HG03432 (cell line): ENCODE data around the gene RAD23A.
"Not testable (repeated sequence)": the region's sequence is repeated elsewhere in the genome, so short reads cannot be mapped to it uniquely, and the experiment has no call there.

Experiments
- ATAC-seq: cut with Tn5 transposase; IDR thresholded peaks from one replicate; pipeline ENCODE4 v1.9.1; 2021; ENCODE audit warnings: mild to moderate bottlenecking, moderate library complexity; ENCODE audit not compliant: unreplicated experiment

Gene RAD23A

DNA sequence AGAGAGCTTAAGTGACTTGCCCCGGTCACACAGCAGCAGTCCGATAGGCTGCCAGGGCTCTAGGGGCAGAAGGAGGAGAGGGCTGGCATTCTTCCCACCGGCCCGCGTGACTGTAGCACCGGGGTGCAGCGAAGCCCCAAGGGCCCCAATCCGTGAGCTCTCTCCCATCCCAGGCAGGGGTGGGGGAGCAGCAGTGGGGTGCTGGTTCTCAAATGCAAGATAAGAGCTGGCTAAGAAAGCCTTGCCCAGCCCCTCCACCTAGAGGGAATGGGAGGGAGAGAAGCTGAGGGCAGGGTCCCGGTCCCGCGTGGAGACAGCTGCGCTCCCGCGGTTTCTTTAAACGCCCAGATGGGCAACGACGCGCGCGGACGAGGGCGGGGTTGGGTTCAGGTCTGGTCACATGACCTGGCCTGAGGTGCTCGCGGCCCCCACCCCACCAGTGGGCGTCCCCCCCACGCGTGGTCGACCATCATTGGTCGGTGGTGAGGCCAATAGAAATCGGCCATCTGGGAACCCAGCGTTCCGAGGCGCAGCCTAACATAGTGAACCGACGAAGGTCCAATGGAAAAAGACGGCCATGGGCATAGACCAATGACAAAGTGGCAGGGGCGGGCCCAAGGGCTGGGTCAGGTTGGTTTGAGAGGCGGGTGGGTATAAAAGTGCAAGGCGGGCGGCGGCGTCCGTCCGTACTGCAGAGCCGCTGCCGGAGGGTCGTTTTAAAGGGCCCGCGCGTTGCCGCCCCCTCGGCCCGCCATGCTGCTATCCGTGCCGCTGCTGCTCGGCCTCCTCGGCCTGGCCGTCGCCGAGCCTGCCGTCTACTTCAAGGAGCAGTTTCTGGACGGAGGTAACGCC lies 7.5 kb upstream of the RAD23A start, which contains the start of gene CALR:
CALR (plus strand) TSS at position 683 of the 852 bp plus-strand sequence; CDS start at position 754, 71 bp downstream.
- ATAC-seq: peak; percentile 80

DNA sequence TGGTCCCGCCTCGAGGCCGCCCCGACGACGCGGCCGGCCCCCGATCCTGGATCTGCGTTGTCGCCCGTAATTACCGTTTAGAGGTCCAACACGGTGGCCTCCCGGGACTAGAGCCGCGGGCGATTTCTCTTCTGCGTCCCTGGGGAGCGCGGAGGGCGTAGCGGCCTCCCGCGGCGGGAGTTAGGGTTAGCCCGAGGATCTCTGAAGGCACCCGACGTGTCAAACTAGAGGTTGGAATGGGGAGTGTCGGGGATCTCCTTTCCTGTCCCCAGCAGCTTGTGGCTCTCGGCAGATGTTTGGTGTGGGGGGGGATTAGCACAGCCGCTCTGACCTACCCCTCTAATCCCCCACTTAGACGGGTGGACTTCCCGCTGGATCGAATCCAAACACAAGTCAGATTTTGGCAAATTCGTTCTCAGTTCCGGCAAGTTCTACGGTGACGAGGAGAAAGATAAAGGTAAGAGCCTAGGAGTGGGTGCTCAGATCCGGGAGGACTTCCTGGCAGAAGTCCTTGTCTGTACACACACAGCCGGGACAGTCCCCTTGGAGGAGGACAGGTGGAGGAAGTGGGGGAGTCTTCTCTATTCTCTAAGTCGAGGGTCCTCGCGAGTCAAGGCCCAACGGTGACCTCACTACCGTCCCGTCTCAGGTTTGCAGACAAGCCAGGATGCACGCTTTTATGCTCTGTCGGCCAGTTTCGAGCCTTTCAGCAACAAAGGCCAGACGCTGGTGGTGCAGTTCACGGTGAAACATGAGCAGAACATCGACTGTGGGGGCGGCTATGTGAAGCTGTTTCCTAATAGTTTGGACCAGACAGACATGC lies 6.7 kb upstream of the RAD23A start:
- ATAC-seq: no peak

DNA sequence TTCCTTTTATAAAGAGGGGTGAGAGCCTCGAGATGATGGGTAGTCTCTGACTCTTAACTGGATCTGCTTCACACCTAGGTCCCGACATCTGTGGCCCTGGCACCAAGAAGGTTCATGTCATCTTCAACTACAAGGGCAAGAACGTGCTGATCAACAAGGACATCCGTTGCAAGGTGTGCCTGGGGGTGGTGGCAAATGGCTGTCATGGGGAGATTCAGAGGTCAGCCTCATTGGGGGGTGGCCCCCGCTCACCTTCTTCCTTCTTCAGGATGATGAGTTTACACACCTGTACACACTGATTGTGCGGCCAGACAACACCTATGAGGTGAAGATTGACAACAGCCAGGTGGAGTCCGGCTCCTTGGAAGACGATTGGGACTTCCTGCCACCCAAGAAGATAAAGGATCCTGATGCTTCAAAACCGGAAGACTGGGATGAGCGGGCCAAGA lies 5.7 kb upstream of the RAD23A start:
- ATAC-seq: no peak

DNA sequence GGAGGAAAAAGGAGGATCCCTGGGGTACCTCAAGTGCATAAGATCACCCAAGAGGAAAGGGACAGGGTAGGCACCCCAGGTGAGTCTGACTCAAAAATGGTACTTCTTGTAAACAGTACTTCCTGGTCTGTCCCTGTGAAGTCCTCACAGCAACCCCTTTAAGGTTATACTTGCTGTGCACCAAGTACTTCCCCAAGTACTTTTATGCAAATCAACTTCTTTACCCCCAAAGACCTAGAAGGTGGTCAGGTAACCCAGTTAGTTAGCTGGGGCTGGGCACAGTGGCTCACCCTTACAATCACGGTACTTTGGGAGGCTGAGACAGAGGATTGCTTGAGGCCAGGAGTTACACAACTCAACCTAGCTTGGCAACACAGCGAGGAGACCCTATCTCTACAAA lies 4.8 kb upstream of the RAD23A start:
- ATAC-seq: no peak

DNA sequence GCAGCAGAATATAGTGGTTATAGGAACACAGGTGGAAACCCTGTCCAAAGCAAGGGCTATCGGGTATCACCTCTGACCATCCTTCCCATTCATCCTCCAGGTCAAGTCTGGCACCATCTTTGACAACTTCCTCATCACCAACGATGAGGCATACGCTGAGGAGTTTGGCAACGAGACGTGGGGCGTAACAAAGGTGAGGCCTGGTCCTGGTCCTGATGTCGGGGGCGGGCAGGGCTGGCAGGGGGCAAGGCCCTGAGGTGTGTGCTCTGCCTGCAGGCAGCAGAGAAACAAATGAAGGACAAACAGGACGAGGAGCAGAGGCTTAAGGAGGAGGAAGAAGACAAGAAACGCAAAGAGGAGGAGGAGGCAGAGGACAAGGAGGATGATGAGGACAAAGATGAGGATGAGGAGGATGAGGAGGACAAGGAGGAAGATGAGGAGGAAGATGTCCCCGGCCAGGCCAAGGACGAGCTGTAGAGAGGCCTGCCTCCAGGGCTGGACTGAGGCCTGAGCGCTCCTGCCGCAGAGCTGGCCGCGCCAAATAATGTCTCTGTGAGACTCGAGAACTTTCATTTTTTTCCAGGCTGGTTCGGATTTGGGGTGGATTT lies 2.1 kb upstream of the RAD23A start:
- ATAC-seq: no peak

DNA sequence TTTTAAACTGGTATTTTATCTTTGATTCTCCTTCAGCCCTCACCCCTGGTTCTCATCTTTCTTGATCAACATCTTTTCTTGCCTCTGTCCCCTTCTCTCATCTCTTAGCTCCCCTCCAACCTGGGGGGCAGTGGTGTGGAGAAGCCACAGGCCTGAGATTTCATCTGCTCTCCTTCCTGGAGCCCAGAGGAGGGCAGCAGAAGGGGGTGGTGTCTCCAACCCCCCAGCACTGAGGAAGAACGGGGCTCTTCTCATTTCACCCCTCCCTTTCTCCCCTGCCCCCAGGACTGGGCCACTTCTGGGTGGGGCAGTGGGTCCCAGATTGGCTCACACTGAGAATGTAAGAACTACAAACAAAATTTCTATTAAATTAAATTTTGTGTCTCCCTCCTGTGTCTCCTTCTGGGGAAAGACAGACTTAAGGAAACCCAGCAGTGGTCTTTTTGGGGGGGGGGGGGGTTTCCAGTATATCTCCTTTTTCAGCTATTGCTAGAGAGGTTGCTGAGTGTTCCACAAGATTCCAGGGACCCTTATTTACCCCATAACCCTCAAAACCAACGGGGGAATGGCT lies 1.5 kb upstream of the RAD23A start:
- no peak for ATAC-seq

DNA sequence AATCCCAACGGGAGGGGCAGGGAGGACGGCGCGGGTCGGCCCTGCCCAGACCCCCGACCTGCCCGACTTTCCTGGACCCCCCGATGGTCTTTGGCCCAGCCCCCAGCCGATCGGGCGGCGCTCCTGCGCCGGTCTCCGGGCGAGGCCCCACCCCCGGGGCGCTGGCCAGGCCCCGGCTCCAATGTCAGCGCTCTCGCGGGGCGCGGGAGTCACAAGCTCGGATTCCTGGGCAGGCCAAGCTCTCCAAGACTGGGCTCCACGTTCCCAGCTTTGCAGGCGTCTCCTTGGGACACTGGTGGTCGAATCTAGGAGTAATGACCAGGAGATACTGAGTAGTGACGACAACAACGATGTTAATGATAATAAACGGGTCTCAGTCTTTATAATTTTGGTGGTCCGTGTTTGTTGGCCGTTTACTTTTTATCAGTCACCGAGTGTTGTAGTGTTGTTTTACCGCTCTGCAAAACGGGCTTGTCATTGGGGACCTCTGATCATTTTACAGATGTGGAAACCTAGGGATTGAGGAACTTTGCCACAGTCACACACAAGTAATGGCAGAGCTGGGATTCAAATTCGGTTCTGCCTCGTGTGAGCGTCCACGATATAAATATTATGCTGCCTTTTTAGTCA lies 545 bp downstream of the RAD23A start:
- ATAC-seq: peak; percentile 43

DNA sequence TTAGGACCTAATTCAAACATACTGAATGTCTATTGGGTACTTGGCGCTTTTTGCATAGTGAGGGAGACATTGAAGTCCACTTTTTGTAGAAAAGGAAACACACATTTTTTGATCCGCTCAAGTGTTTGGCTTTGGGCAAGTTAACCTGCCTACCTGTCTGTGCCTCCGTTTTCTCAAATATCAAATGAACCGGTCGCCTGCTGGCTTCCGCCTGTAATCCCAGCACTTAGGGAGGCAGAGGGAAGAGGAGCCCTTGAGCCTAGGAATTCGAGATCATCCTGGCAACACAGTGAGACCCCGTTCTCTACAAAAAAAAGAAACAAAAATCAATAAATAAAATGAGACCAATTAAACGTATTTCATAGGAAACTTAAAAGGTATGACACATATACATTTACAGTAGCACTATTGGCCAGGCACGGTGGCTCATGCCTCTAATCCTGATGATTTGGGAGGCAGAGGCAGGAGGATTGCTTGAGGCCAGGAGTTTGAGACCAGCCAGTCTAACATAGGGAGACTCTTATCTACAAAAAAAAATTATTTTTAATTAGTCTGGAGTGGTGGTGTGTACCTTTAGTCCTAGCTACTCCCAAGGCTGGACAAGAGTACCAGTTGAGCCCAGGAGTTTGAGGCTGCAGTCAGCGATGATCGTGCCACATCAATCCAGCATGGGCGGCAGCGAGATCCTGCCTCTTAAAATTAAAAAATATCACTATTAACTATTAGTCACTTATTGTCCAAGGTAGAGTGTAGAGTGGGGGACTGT lies 1.3 kb downstream of the RAD23A start:
- no peak for ATAC-seq

DNA sequence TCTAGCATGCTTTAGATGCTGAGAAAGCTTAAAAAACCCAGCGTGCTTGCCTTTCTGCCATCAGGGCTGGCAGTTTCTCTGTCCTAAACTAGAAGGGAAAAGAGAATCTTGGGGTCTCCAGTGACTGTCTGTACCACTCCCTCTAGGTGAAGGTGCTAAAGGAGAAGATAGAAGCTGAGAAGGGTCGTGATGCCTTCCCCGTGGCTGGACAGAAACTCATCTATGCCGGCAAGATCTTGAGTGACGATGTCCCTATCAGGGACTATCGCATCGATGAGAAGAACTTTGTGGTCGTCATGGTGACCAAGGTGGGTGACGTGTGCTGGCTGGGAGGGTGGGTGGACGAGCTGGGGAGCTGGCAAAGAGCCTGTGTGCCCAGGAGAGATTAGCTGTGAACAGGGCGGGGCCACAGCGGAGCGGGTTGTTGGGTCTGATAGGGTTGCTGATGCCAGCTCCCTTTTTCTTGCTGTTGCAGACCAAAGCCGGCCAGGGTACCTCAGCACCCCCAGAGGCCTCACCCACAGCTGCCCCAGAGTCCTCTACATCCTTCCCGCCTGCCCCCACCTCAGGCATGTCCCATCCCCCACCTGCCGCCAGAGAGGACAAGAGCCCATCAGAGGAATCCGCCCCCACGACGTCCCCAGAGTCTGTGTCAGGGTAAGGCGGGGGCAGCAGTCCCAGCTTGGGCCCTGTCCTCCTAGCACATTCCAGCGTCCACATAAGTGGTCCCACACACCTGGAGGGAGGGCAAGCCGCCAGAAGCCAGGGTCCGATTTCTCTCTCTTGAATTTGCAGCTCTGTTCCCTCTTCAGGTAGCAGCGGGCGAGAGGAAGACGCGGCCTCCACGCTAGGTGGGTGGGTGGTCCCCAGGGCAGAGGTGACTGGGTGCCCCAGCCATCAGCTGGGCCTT lies 2.3 kb downstream of the RAD23A start:
- no peak for ATAC-seq

DNA sequence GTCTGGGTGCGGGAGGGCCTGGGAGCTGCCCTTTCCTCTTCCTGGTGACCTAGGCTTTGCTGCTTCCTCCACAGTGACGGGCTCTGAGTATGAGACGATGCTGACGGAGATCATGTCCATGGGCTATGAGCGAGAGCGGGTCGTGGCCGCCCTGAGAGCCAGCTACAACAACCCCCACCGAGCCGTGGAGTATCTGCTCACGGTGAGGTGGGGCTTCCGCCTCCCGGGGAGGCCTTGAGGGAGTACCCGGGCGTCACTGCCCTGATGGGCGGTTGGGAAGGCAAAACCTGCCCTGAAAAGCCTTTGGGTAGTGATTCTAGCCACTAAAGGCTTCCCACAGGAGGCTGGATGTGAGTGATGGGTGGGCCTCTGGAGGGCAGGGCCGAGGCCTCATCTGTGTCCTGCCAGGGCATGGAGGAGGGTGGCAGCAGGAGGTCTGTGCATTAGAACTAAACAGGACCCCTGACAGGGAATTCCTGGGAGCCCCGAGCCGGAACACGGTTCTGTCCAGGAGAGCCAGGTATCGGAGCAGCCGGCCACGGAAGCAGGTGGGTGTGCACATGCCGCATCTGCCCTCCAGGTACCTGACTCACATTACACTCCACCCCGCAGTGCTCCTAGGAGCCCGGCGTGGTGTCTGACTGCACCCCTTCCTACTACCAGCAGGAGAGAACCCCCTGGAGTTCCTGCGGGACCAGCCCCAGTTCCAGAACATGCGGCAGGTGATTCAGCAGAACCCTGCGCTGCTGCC lies 3.1 kb downstream of the RAD23A start:
- no peak for ATAC-seq

DNA sequence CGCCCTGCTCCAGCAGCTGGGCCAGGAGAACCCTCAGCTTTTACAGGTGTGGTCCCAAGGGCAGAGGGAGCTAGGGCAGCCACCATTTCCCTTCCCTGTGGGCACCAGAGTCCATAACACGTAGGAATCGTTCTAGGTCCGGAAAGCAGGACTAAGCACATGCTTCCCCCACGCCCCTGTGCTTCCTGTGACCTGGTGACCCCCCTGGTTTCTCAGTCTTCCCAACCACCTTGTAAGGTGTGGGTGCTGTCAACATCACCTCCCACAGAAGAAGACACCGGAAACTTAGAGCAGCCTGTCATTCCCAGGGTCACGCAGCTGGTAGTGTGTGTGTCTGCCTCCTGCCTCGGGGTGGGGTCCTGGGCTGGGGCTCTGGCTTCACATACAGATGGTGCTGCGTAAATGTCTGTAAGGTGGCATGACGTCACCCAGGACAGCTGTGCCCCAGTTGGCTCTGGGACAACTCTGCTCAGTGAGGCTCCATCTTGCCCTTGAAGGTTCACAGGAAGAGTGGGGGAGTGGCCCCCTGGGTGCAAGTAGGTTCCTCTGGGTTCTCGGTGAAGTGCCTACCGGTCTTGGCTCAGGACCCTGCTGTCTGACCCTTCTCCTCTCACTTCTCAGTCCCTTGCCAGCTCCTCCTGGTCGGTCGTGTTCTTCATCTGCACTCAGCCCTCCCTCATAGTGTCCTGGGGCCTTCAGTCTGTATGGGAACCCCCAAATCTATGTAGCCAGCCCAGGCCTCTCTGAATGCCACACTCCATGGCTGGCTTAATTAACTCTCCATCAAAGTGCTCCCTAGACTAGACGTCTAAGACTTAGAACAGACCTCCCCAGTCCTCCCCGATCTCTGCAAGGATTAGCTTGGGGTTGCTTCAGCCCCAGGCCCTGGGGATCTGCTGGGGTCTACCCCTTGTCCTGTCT lies 4.0 kb downstream of the RAD23A start:
- ATAC-seq: no peak

DNA sequence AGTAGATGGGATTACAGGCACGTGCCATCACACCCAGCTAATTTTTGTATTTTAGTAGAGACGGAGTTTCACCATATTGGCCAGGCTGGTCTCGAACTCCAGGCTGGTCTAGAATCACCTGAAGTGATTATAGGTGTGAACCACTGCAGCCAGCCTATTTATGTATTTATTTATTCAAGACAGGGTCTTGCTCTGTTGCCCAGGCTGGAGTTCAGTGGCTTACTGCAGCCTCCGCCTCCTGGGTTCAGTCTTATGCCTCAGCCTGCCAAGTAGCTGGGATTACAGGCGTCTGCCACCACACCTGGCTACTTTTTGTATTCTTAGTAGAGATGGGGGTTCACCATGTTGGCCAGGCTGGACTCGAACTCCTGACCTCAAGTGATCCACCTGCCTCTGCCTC lies 6.4 kb downstream of the RAD23A start:
- not testable (repeated sequence) for ATAC-seq

DNA sequence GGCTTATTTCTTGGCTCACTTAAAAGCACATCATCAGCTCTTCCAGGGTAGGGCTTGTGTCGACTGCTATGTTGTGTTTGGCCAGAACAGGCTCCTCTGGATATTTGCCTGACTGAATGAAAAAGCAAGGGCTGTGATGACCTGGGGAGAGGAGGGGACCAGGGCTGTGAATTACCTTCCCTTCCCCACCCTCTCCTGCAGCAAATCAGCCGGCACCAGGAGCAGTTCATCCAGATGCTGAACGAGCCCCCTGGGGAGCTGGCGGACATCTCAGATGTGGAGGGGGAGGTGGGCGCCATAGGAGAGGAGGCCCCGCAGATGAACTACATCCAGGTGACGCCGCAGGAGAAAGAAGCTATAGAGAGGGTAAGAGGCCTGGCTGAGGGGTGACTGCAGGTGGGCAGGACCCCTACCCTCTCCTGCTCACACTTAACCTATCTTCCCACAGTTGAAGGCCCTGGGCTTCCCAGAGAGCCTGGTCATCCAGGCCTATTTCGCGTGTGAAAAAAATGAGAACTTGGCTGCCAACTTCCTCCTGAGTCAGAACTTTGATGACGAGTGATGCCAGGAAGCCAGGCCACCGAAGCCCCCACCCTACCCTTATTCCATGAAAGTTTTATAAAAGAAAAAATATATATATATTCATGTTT lies 7.0 kb downstream of the RAD23A start:
- no peak for ATAC-seq

DNA sequence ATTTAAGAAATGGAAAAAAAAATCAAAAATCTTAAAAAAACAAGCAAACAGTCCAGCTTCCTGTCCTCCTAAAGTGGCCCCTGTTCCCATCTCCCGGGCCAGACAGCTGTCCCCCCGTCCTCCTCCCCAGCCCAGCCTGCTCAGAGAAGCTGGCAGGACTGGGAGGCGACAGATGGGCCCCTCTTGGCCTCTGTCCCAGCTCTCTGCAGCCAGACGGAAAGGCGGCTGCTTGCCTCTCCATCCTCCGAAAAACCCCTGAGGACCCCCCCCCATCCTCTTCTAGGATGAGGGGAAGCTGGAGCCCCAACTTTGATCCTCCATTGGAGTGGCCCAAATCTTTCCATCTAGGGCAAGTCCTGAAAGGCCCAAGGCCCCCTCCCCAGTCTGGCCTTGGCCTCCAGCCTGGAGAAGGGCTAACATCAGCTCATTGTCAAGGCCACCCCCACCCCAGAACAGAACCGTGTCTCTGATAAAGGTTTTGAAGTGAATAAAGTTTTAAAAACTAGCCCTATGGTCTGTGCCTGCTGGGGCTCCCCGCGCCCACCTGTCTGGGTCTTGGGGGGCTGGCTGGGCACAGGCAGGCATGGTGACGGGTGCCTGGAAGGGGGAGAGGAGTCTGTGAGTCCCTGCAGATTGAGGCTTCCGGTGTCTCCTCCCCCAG lies 7.6 kb downstream of the RAD23A start:
- ATAC-seq: no peak

DNA sequence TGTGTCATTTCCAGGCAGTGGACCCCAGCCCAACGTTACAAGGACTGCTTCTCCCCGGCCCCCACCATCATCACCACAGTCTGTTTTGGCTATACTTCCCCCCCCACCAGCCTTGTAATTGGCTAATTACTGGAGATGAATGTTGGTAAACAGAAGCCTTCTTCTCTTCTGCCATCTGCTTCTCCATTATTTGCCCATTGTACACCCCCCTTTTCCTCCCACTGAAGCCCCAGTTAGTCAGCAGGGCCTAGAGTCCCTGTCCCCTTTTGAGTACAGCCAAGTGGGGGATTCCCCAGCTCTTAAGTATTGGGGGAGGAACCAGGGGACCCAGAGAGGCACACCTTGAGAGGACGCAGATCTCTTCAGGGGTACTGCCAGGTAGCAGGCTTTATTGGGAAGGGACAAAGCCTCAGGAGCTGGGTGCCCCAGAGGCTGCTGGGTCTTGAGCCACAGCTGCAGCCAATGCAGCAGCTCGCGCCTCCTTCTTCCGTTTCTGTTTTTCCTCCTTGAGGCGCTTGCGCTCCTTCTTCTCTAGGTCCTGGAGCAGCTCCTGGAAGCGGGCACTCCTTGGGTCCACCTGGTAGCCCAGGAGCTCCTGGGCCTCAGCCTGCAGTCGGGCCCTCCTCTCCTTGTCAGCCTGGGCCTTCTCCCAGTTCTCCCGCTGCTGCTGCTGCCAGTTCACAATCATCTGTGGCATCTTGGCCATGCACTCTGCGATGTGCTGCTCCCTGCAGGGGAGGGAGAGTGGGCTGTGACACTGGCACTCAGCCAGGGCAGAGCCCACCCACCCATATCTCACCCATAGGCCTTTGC lies 8.3 kb downstream of the RAD23A start:
- ATAC-seq: no peak
